Measurements from ENCODE around the gene PRCP.
"Not testable (repeated sequence)": the region's sequence is repeated elsewhere in the genome, so short reads cannot be mapped to it uniquely, and the experiment has no call there.

Gene PRCP

GRCh38 chr11:82871646-82872045, 28.6 kb downstream of the PRCP start:
- DNase-seq (ENCODE audit: low spot score) = no peak

GRCh38 chr11:82869657-82870056, 30.6 kb downstream of the PRCP start:
- no peak for DNase-seq (ENCODE audit: low spot score)

- peak; percentile 42 for DNase-seq (ENCODE audit: low spot score)
Observed at GRCh38 chr11:82867495-82868082, 32.6 kb downstream of the PRCP start.

GRCh38 chr11:82865841-82866240, 34.4 kb downstream of the PRCP start:
- no peak for DNase-seq (ENCODE audit: low spot score)

GRCh38 chr11:82864268-82864667, 36.0 kb downstream of the PRCP start:
- DNase-seq (ENCODE audit: low spot score) = peak; percentile 30

- DNase-seq (ENCODE audit: low spot score) = no peak
Observed at GRCh38 chr11:82863209-82863608, 37.0 kb downstream of the PRCP start.

- DNase-seq (ENCODE audit: low spot score) = no peak
Observed at GRCh38 chr11:82862379-82862778, 37.9 kb downstream of the PRCP start.

- no peak for DNase-seq (ENCODE audit: low spot score)
Observed at GRCh38 chr11:82859750-82860149, 40.5 kb downstream of the PRCP start.

- DNase-seq (ENCODE audit: low spot score) = no peak
Observed at GRCh38 chr11:82858556-82859091, 41.6 kb downstream of the PRCP start.

GRCh38 chr11:82858133-82858532, 42.1 kb downstream of the PRCP start:
- no peak for DNase-seq (ENCODE audit: low spot score)

GRCh38 chr11:82857145-82857544, 43.1 kb downstream of the PRCP start:
- no peak for DNase-seq (ENCODE audit: low spot score)

GRCh38 chr11:82855616-82856015, 44.6 kb downstream of the PRCP start:
- DNase-seq (ENCODE audit: low spot score) = no peak

- not testable (repeated sequence) for DNase-seq (ENCODE audit: low spot score)
Observed at GRCh38 chr11:82854916-82855315, 45.3 kb downstream of the PRCP start.

GRCh38 chr11:82854242-82854641, 46.0 kb downstream of the PRCP start:
- no peak for DNase-seq (ENCODE audit: low spot score)

- no peak for DNase-seq (ENCODE audit: low spot score)
Observed at GRCh38 chr11:82848829-82849228, 51.4 kb downstream of the PRCP start.

- no peak for DNase-seq (ENCODE audit: low spot score)
Observed at GRCh38 chr11:82845356-82846353, 54.6 kb downstream of the PRCP start.

GRCh38 chr11:82843057-82843795, 57.0 kb downstream of the PRCP start:
- DNase-seq (ENCODE audit: low spot score) = no peak

- no peak for DNase-seq (ENCODE audit: low spot score)
Observed at GRCh38 chr11:82842019-82842418, 58.2 kb downstream of the PRCP start.

GRCh38 chr11:82837650-82838049, 62.6 kb downstream of the PRCP start:
- no peak for DNase-seq (ENCODE audit: low spot score)

- no peak for DNase-seq (ENCODE audit: low spot score)
Observed at GRCh38 chr11:82832983-82833382, 67.2 kb downstream of the PRCP start.

GRCh38 chr11:82831364-82831763, 68.9 kb downstream of the PRCP start:
- DNase-seq (ENCODE audit: low spot score) = no peak

- no peak for DNase-seq (ENCODE audit: low spot score)
Observed at GRCh38 chr11:82830746-82831145, 69.5 kb downstream of the PRCP start.
